H1 (cell line): ENCODE results near the gene GLRA2. TPM values are rescaled to one million over a fixed set of nuclear protein-coding genes. Genes with fewer than 3 reads are reported as not detected.

ENCODE experiments used
- CTCF ChIA-PET: fragments of 300-600 bp; sonication (Branson Sonifier 250); formaldehyde crosslinking; loops from one replicate; lab custom pipeline; 2021; ENCODE audit not compliant: partially characterized antibody; lab: Charles Lee
- POLR2A ChIA-PET: fragments of 300-600 bp; sonication (Branson Sonifier 250); formaldehyde crosslinking; loops from one replicate; lab custom pipeline; 2021; ENCODE audit warnings: inconsistent platforms; ENCODE audit not compliant: partially characterized antibody; lab: Charles Lee
- DNase-seq, 2 experiments: peaks; one replicate each; pipeline versions ENCODE4 v3.0.0 to v3.0.0-alpha.2; 2010 to 2022; ENCODE audit warnings: low spot score in 2 of 2, low read depth in 1 of 2, mixed read lengths in 1 of 2
- FAIRE-seq: peaks from 2 replicates; lab custom pipeline; 2011; peaks lifted over from hg19 to GRCh38; lab: Jason Lieb, UNC
- H2AFZ ChIP-seq: 2 replicates; pipeline ENCODE4 v1.8.1; 2012; ENCODE audit warnings: low read length, inconsistent platforms
- H2AK5ac ChIP-seq: 2 replicates; pipeline ENCODE4 v1.6.1; 2013; ENCODE audit warnings: low read depth, low read length
- H2BK120ac ChIP-seq: replicated peaks from 2 replicates; pipeline ENCODE3; 2013; ENCODE audit warnings: low read depth, low read length, inconsistent platforms
- H2BK12ac ChIP-seq: 2 replicates; pipeline ENCODE4 v1.6.1; 2013; ENCODE audit warnings: low read depth, low read length
- H2BK15ac ChIP-seq: 2 replicates; pipeline ENCODE4 v1.6.1; 2013; ENCODE audit warnings: low read length
- H2BK20ac ChIP-seq: 2 replicates; pipeline ENCODE4 v1.6.1; 2013; ENCODE audit warnings: low read length
- H2BK5ac ChIP-seq: 2 replicates; pipeline ENCODE4 v1.6.1; 2013; ENCODE audit warnings: low read depth, low read length
- H3K14ac ChIP-seq: 2 replicates; pipeline ENCODE4 v1.6.1; 2013; ENCODE audit warnings: inconsistent platforms; ENCODE audit not compliant: insufficient read length
- H3K18ac ChIP-seq: 2 replicates; pipeline ENCODE4 v1.6.1; 2013; ENCODE audit warnings: low read length; ENCODE audit errors: extremely low read depth
- H3K23ac ChIP-seq: 2 replicates; pipeline ENCODE4 v1.6.1; 2013; ENCODE audit warnings: inconsistent platforms; ENCODE audit not compliant: insufficient read length
- H3K23me2 ChIP-seq: 2 replicates; pipeline ENCODE4 v1.6.1; 2013; ENCODE audit warnings: low read depth, low read length
- H3K27ac ChIP-seq: 2 replicates; pipeline ENCODE4 v1.6.1; 2011; ENCODE audit warnings: low read depth, low read length, inconsistent platforms
- H3K27me3 ChIP-seq, 4 experiments: replicated peaks in 1 of 4; 1 replicate in 1 of 4; 2 replicates in 3 of 4; pipeline versions ENCODE4 v1.6.1 to v1.8.1; 2011 to 2013; ENCODE audit warnings: low read length in 3 of 4, mild to moderate bottlenecking in 3 of 4, inconsistent platforms in 2 of 4, mixed read lengths in 2 of 4, moderate library complexity in 1 of 4; ENCODE audit not compliant: control insufficient read depth in 3 of 4, insufficient read depth in 3 of 4; ENCODE audit errors: extremely low read depth in 1 of 4
- H3K36me3 ChIP-seq, 4 experiments: 2 replicates each; pipeline versions ENCODE4 v1.6.1 to v1.8.1; 2011 to 2013; ENCODE audit warnings: mild to moderate bottlenecking in 4 of 4, low read length in 3 of 4, moderate library complexity in 2 of 4, control low read depth in 1 of 4, inconsistent platforms in 1 of 4; ENCODE audit not compliant: insufficient read depth in 4 of 4, control insufficient read depth in 2 of 4
- H3K4ac ChIP-seq: replicated peaks from 2 replicates; pipeline ENCODE3; 2013; ENCODE audit warnings: low read length, low read depth, mixed read lengths, inconsistent platforms; ENCODE audit not compliant: insufficient read length
- H3K4me1 ChIP-seq, 4 experiments: replicated peaks in 1 of 4; 1 replicate in 1 of 4; 2 replicates in 3 of 4; pipeline versions ENCODE4 v1.6.1 to v1.8.1; 2011 to 2013; ENCODE audit warnings: low read length in 3 of 4, inconsistent platforms in 2 of 4, mixed read lengths in 1 of 4; ENCODE audit not compliant: insufficient read depth in 4 of 4, control insufficient read depth in 3 of 4
- H3K4me2 ChIP-seq, 2 experiments: 2 replicates each; pipeline versions ENCODE4 v1.6.1 to v1.8.1; 2011 to 2013; ENCODE audit warnings: low read depth in 2 of 2, low read length in 2 of 2, control low read depth in 1 of 2, inconsistent platforms in 1 of 2, mild to moderate bottlenecking in 1 of 2; ENCODE audit not compliant: insufficient read depth in 1 of 2
- H3K4me3 ChIP-seq, 4 experiments: fragments of 200-600, 300-600 bp in 1 of 4; sonication (generic), shearing (Covaris generic), sonication (Bioruptor Twin) in 1 of 4; 2 replicates each; pipeline versions ENCODE4 v1.5.1 to v1.8.1; 2011 to 2016; ENCODE audit warnings: low read length in 4 of 4, low read depth in 3 of 4, control low read depth in 2 of 4, inconsistent platforms in 2 of 4, mild to moderate bottlenecking in 2 of 4, mixed read lengths in 1 of 4, moderate library complexity in 1 of 4; ENCODE audit not compliant: insufficient read depth in 2 of 4; ENCODE audit errors: extremely low read depth in 1 of 4
- H3K56ac ChIP-seq: replicated peaks from 2 replicates; pipeline ENCODE3; 2013; ENCODE audit warnings: low read depth, mild to moderate bottlenecking, mixed read lengths, low read length, inconsistent platforms; ENCODE audit not compliant: insufficient read length
- H3K79me1 ChIP-seq: 2 replicates; pipeline ENCODE4 v1.6.1; 2013; ENCODE audit warnings: low read depth, low read length, control low read depth
- H3K79me2 ChIP-seq, 2 experiments: 2 replicates each; pipeline versions ENCODE4 v1.6.1 to v1.8.1; 2012 to 2013; ENCODE audit warnings: low read length in 2 of 2, mild to moderate bottlenecking in 2 of 2, inconsistent platforms in 1 of 2; ENCODE audit not compliant: insufficient read depth in 2 of 2, control insufficient read depth in 1 of 2
- H3K9ac ChIP-seq, 4 experiments: replicated peaks in 1 of 4; 1 replicate in 1 of 4; 2 replicates in 3 of 4; pipeline versions ENCODE4 v1.6.1 to v1.8.1; 2011 to 2013; ENCODE audit warnings: low read depth in 3 of 4, low read length in 3 of 4, control low read depth in 2 of 4, mild to moderate bottlenecking in 2 of 4, moderate library complexity in 2 of 4, inconsistent platforms in 1 of 4; ENCODE audit errors: extremely low read depth in 1 of 4
- H3K9me3 ChIP-seq, 2 experiments: 2 replicates each; pipeline versions ENCODE4 v1.6.1 to v1.8.1; 2012 to 2013; ENCODE audit warnings: mild to moderate bottlenecking in 2 of 2, moderate library complexity in 2 of 2, control low read depth in 1 of 2, inconsistent platforms in 1 of 2, low read depth in 1 of 2, low read length in 1 of 2, mixed read lengths in 1 of 2; ENCODE audit not compliant: insufficient read depth in 2 of 2
- H4K20me1 ChIP-seq, 2 experiments: replicated peaks in 1 of 2; 2 replicates each; pipeline versions ENCODE3 to v1.8.1; 2011 to 2013; ENCODE audit warnings: inconsistent platforms in 2 of 2, low read length in 2 of 2, mild to moderate bottlenecking in 1 of 2; ENCODE audit not compliant: insufficient read depth in 2 of 2, control insufficient read depth in 1 of 2
- H4K5ac ChIP-seq: 2 replicates; pipeline ENCODE4 v1.6.1; 2013; ENCODE audit warnings: low read length, low read depth, mixed read lengths, inconsistent platforms; ENCODE audit not compliant: insufficient read length
- H4K8ac ChIP-seq: 2 replicates; pipeline ENCODE4 v1.8.0; 2013; ENCODE audit warnings: mild to moderate bottlenecking, moderate library complexity, low read length, inconsistent platforms; ENCODE audit not compliant: insufficient read depth; ENCODE audit errors: extremely low read depth
- H4K91ac ChIP-seq: replicated peaks from 2 replicates; pipeline ENCODE3; 2013; ENCODE audit warnings: low read length, mixed read lengths, inconsistent platforms; ENCODE audit not compliant: insufficient read length
- ATF3 ChIP-seq: IDR thresholded peaks from 2 replicates; pipeline ENCODE4 v1.6.1; 2011; ENCODE audit warnings: low read depth, mild to moderate bottlenecking, low read length; ENCODE audit not compliant: insufficient read depth
- PHF8 ChIP-seq: fragments of 200-600 bp; sonication (generic); conservative IDR thresholded peaks from 2 replicates; pipeline ENCODE4 v1.7.1; 2012; ENCODE audit warnings: low read depth, mild to moderate bottlenecking, inconsistent platforms, low read length, moderate library complexity
- POU5F1 ChIP-seq: IDR thresholded peaks from 2 replicates; pipeline ENCODE4 v1.6.1; 2011; ENCODE audit warnings: low read depth, mild to moderate bottlenecking, low read length, moderate library complexity
- RBBP5 ChIP-seq: IDR thresholded peaks from 2 replicates; pipeline ENCODE4 v1.7.1; 2012; ENCODE audit warnings: low read depth, mild to moderate bottlenecking, inconsistent platforms, low read length, moderate library complexity, borderline replicate concordance
- ZNF274 ChIP-seq: IDR thresholded peaks from 2 replicates; pipeline ENCODE4 v1.7.0; 2012; ENCODE audit warnings: low read length, borderline replicate concordance; ENCODE audit errors: extremely low read depth
- WGBS, 2 experiments: shearing (Covaris generic) in 1 of 2; methylation state at CpG; one replicate each; pipeline versions ENCODE4 v1.1.6 to v1.1.7; 2013 to 2015; ENCODE audit warnings: low lambda C conversion rate in 2 of 2, mixed read lengths in 2 of 2, inconsistent platforms in 1 of 2, low coverage in 1 of 2, missing lambda C conversion rate in 1 of 2; ENCODE audit not compliant: insufficient replicate concordance in 2 of 2, insufficient coverage in 1 of 2, insufficient read length in 1 of 2; ENCODE audit errors: extremely low coverage in 1 of 2, missing lambda C conversion rate in 1 of 2; 5-methylcytosine and 5-hydroxymethylcytosine counted together
- polyA plus RNA-seq, 7 experiments: library from polyadenylated mRNA; depleted of rRNA in 3 of 7; stranded (reverse) in 5 of 7; unstranded in 2 of 7; fragments of >200 nt in 5 of 7; fragments of 200-250 nt in 2 of 7; gene quantifications; 1 replicate in 5 of 7; 2 replicates in 1 of 7; 4 replicates in 1 of 7; pipeline versions ENCODE4 v1.2.1 to v1.2.3, GENCODE V29; 2011 to 2013; ENCODE audit warnings: missing spikeins in 2 of 7, mixed read lengths in 2 of 7
- total RNA-seq: library from RNA; stranded (reverse); fragmentation: NEBNext Ultra II Directional; extraction: Animal tissue kit (Norgen Biotek cat#: 25700); gene quantifications from 2 replicates; pipeline ENCODE4 v1.2.1, GENCODE V29; 2021

Gene GLRA2
- total and polyA plus RNA-seq, 2 of the 8 experiments (the other 6 are each of a cell fraction or from before 2014, with no cell fraction given), result not detected

DNA sequence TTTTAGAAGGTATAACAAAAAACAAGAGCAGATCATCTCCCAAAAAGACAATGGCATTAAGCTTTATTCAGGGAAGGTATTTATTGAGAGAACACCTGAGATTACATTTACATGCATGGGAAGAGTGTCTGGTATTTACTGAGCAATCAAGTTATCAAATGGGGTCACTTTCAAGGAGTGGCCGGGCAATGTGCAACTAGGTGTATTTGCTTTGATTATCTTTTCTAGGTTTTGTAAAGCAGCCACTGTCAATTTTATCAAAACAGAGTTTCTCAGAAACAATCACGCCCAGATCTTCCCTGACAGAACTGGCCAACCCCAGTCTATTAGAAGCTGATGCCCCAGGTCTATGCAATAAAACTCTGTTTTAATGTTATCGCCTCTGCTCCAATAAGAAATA, 169.5 kb downstream of the GLRA2 start:
- Histone ChIP-seq H3K23me2 (no peaks in the 10 kb centered on the region), H3K9me3 (no peaks in the 10 kb centered on the region), H3K18ac (no peak overlapping the region), H4K5ac (no peak overlapping the region), H4K20me1 (no peaks in the 10 kb centered on the region), H3K79me2 (no peaks in the 10 kb centered on the region), H2AK5ac (no peak overlapping the region), H2BK120ac (no peak overlapping the region), H2BK12ac (no peak overlapping the region), H3K4me2 (no peak overlapping the region), H3K14ac (no peak overlapping the region), H2BK5ac (no peak overlapping the region), H3K23ac (no peak overlapping the region), H3K27ac (no peak overlapping the region), H4K91ac (no peak overlapping the region), H3K9ac (no peak overlapping the region), H3K36me3 (no peaks in the 10 kb centered on the region), H4K8ac (no peak overlapping the region), H3K79me1 (no peaks in the 10 kb centered on the region), H2AFZ (no peak overlapping the region), H3K56ac (no peak overlapping the region), H3K4me1 (no peaks in the 10 kb centered on the region), H2BK20ac (no peak overlapping the region), H3K27me3 (no peaks in the 10 kb centered on the region), H2BK15ac (no peak overlapping the region), H3K4me3 (no peak overlapping the region), H3K4ac (no peak overlapping the region)
- FAIRE-seq (no peak), DNase-seq (no peak)
- WGBS, 2 experiments, result 100% methylated on average over 3 of the region's 3 CpGs; no CpG with 5 or more reads in 1 of the 2 experiments
- ChIA-PET CTCF (interaction anchor here (0.6 kb wide), 1 partner anchor 46 kb away, joined by 4 read pairs; no protein-coding TSS in a partner anchor), POLR2A (no interaction called here)
- TF ChIP-seq POU5F1 (no peak), RBBP5 (no peak), PHF8 (no peak), ZNF274 (no peak), ATF3 (no peak)
